Measurements from ENCODE around the gene ERGIC1.

The ERGIC1 gene

GRCh38 chr5:172903790-172904189 is 69.7 kb downstream of the ERGIC1 start:
- DNase-seq: no peak

- DNase-seq: no peak
Measured at GRCh38 chr5:172904312-172904642, 70.2 kb downstream of the ERGIC1 start.

- no peak for DNase-seq
Measured at GRCh38 chr5:172904643-172905345, 70.7 kb downstream of the ERGIC1 start.

GRCh38 chr5:172905346-172906140 is 71.5 kb downstream of the ERGIC1 start:
- no peak for DNase-seq

- DNase-seq: no peak
Measured at GRCh38 chr5:172906436-172906835, 72.4 kb downstream of the ERGIC1 start.

- no peak for DNase-seq
Measured at GRCh38 chr5:172906888-172907287, 72.8 kb downstream of the ERGIC1 start.

GRCh38 chr5:172907657-172908056 is 73.6 kb downstream of the ERGIC1 start:
- no peak for DNase-seq

- DNase-seq: no peak
Measured at GRCh38 chr5:172908662-172909061, 74.6 kb downstream of the ERGIC1 start.

- no peak for DNase-seq
Measured at GRCh38 chr5:172909931-172910502, 76.0 kb downstream of the ERGIC1 start.

GRCh38 chr5:172910828-172911627 is 77.0 kb downstream of the ERGIC1 start:
- peak; percentile 24 for DNase-seq

- no peak for DNase-seq
Measured at GRCh38 chr5:172911628-172911880, 77.5 kb downstream of the ERGIC1 start.

GRCh38 chr5:172911976-172912375 is 77.9 kb downstream of the ERGIC1 start:
- DNase-seq: no peak

- no peak for DNase-seq
Measured at GRCh38 chr5:172913117-172913850, 79.2 kb downstream of the ERGIC1 start.

- no peak for DNase-seq
Measured at GRCh38 chr5:172915514-172915913, 81.5 kb downstream of the ERGIC1 start.

GRCh38 chr5:172918421-172919371 is 84.6 kb downstream of the ERGIC1 start:
- peak; percentile 43 for DNase-seq

GRCh38 chr5:172919525-172920446 is 85.7 kb downstream of the ERGIC1 start:
- DNase-seq: no peak

GRCh38 chr5:172920447-172920849 is 86.4 kb downstream of the ERGIC1 start:
- no peak for DNase-seq

GRCh38 chr5:172920995-172921394 is 86.9 kb downstream of the ERGIC1 start:
- DNase-seq: no peak

- no peak for DNase-seq
Measured at GRCh38 chr5:172921906-172922305, 87.9 kb downstream of the ERGIC1 start.

- no peak for DNase-seq
Measured at GRCh38 chr5:172923539-172923938, 89.5 kb downstream of the ERGIC1 start.

Data from CD4-positive, alpha-beta T cell treated with Interleukin-17A for 1 hour (primary cell).